ENCODE results near the gene ELL. TPM values are rescaled to one million over a fixed set of nuclear protein-coding genes. Genes with fewer than 3 reads are reported as not detected.
"Not testable (repeated sequence)": the region's sequence is repeated elsewhere in the genome, so short reads cannot be mapped to it uniquely, and the experiment has no call there.

ELL gene
- total RNA-seq, 1 donor from 2014 or later: 16.0 TPM

- H3K27ac Mint-ChIP-seq (ENCODE audit: unreplicated experiment): not testable (repeated sequence)
Observed at GRCh38 chr19:18402455-18403248, 119.2 kb downstream of the ELL start.

GRCh38 chr19:18401580-18402112 lies 120.2 kb downstream of the ELL start:
- Histone ChIP-seq H2AFZ (ENCODE audit: low read depth, low read length) (no peak overlapping the region), H3K36me3 (ENCODE audit: insufficient read depth, low read length) (no peaks in the 10 kb centered on the region), H3K4me2 (ENCODE audit: low read length) (no peak overlapping the region), H3K4me1 (ENCODE audit: insufficient read depth, low read length) (no peaks in the 10 kb centered on the region), H3K9me3 (ENCODE audit: insufficient read depth, low read depth, low read length) (no peaks in the 10 kb centered on the region), H4K20me1 (ENCODE audit: insufficient read depth, low read length) (no peaks in the 10 kb centered on the region), H3K4me3 (ENCODE audit: insufficient read depth, low read depth, low read length) (no peak overlapping the region), H3K9ac (ENCODE audit: low read length) (no peak overlapping the region), H3K27ac (ENCODE audit: low read depth, low read length) (no peak overlapping the region), H3K27me3 (ENCODE audit: insufficient read depth, low read length) (peaks cover 2% of the 10 kb centered on the region), H3K79me2 (ENCODE audit: insufficient read depth, low read length) (no peaks in the 10 kb centered on the region)
- no peak overlapping the region for H3K4me3 Mint-ChIP-seq (ENCODE audit: unreplicated experiment)
- peaks cover 13% of the 10 kb centered on the region for H3K27me3 Mint-ChIP-seq (ENCODE audit: low read depth, unreplicated experiment)
- no peaks in the 10 kb centered on the region for H3K9me3 Mint-ChIP-seq (ENCODE audit: unreplicated experiment)
- DNase-seq (ENCODE audit: low read depth) (peak; percentile 39), FAIRE-seq (no peak)
- H3K4me1 Mint-ChIP-seq (ENCODE audit: low read depth, unreplicated experiment): peaks cover 2% of the 10 kb centered on the region
- peak overlapping the region; percentile 62 for H3K27ac Mint-ChIP-seq (ENCODE audit: unreplicated experiment)
- TF ChIP-seq CTCF (IDR thresholded peaks at IDR 0.05; ENCODE audit: insufficient read depth, low read depth, low read length) (peak; percentile 26), EZH2 (IDR thresholded peaks at IDR 0.05; ENCODE audit: insufficient read depth, low read length) (no peak)
- no peaks in the 10 kb centered on the region for H3K36me3 Mint-ChIP-seq (ENCODE audit: low read depth, unreplicated experiment)

More at GRCh38 chr19:18402455-18403248, 119.2 kb downstream of the ELL start:
- not testable (repeated sequence) for H3K4me2 ChIP-seq (ENCODE audit: low read length); H3K27me3 ChIP-seq (ENCODE audit: insufficient read depth, low read length); H4K20me1 ChIP-seq (ENCODE audit: insufficient read depth, low read length); H3K9me3 Mint-ChIP-seq (ENCODE audit: unreplicated experiment); H3K9me3 ChIP-seq (ENCODE audit: insufficient read depth, low read depth, low read length); H3K36me3 Mint-ChIP-seq (ENCODE audit: low read depth, unreplicated experiment); H3K4me1 Mint-ChIP-seq (ENCODE audit: low read depth, unreplicated experiment); H3K9ac ChIP-seq (ENCODE audit: low read length); H3K36me3 ChIP-seq (ENCODE audit: insufficient read depth, low read length); FAIRE-seq; H3K4me3 Mint-ChIP-seq (ENCODE audit: unreplicated experiment); H3K79me2 ChIP-seq (ENCODE audit: insufficient read depth, low read length); DNase-seq (ENCODE audit: low read depth); H3K27ac ChIP-seq (ENCODE audit: low read depth, low read length); H3K4me1 ChIP-seq (ENCODE audit: insufficient read depth, low read length); H2AFZ ChIP-seq (ENCODE audit: low read depth, low read length); H3K4me3 ChIP-seq (ENCODE audit: insufficient read depth, low read depth, low read length)
- peaks cover 10% of the 10 kb centered on the region for H3K27me3 Mint-ChIP-seq (ENCODE audit: low read depth, unreplicated experiment)

GRCh38 chr19:18399008-18399407 lies 122.9 kb downstream of the ELL start:
- Histone ChIP-seq H3K79me2 (ENCODE audit: insufficient read depth, low read length) (no peaks in the 10 kb centered on the region), H3K27ac (ENCODE audit: low read depth, low read length) (no peak overlapping the region), H3K9me3 (ENCODE audit: insufficient read depth, low read depth, low read length) (no peaks in the 10 kb centered on the region), H3K27me3 (ENCODE audit: insufficient read depth, low read length) (peaks cover 2% of the 10 kb centered on the region), H3K9ac (ENCODE audit: low read length) (no peak overlapping the region), H3K4me1 (ENCODE audit: insufficient read depth, low read length) (no peaks in the 10 kb centered on the region), H4K20me1 (ENCODE audit: insufficient read depth, low read length) (no peaks in the 10 kb centered on the region), H3K4me3 (ENCODE audit: insufficient read depth, low read depth, low read length) (no peak overlapping the region), H3K4me2 (ENCODE audit: low read length) (no peak overlapping the region), H3K36me3 (ENCODE audit: insufficient read depth, low read length) (no peaks in the 10 kb centered on the region), H2AFZ (ENCODE audit: low read depth, low read length) (no peak overlapping the region)
- FAIRE-seq (no peak), DNase-seq (ENCODE audit: low read depth) (peak; percentile 70)
- no peaks in the 10 kb centered on the region for H3K36me3 Mint-ChIP-seq (ENCODE audit: low read depth, unreplicated experiment)
- peaks cover 21% of the 10 kb centered on the region for H3K27me3 Mint-ChIP-seq (ENCODE audit: low read depth, unreplicated experiment)
- H3K27ac Mint-ChIP-seq (ENCODE audit: unreplicated experiment): no peak overlapping the region
- peaks cover 2% of the 10 kb centered on the region for H3K4me1 Mint-ChIP-seq (ENCODE audit: low read depth, unreplicated experiment)
- no peak overlapping the region for H3K4me3 Mint-ChIP-seq (ENCODE audit: unreplicated experiment)
- H3K9me3 Mint-ChIP-seq (ENCODE audit: unreplicated experiment): no peaks in the 10 kb centered on the region
- TF ChIP-seq CTCF (IDR thresholded peaks at IDR 0.05; ENCODE audit: insufficient read depth, low read depth, low read length) (no peak), EZH2 (IDR thresholded peaks at IDR 0.05; ENCODE audit: insufficient read depth, low read length) (no peak)
